NOMO-1 (cell line): Measurements from ENCODE around the gene CNTD1.

Experiments
- DNase-seq, 2 experiments: peaks; one replicate each; lab custom pipeline; 2025; ENCODE audit not compliant: unreplicated experiment in 2 of 2; lab: John Stamatoyannopoulos, UW

Gene CNTD1

GRCh38 chr17:42803074-42803883 lies 4.6 kb downstream of the CNTD1 start:
- no peak for DNase-seq

GRCh38 chr17:42804918-42805367 lies 6.3 kb downstream of the CNTD1 start:
- DNase-seq: no peak

- DNase-seq: no peak
Measured at GRCh38 chr17:42806249-42806648, 7.6 kb downstream of the CNTD1 start.

GRCh38 chr17:42809250-42809649 lies 10.6 kb downstream of the CNTD1 start:
- no peak for DNase-seq

- DNase-seq: no peak
Measured at GRCh38 chr17:42814633-42815399, 16.2 kb downstream of the CNTD1 start.

- no peak for DNase-seq
Measured at GRCh38 chr17:42817866-42818265, 19.2 kb downstream of the CNTD1 start.

- DNase-seq: no peak
Measured at GRCh38 chr17:42818379-42818778, 19.7 kb downstream of the CNTD1 start.

- peak; percentile 13 to 68 for DNase-seq
Measured at GRCh38 chr17:42819939-42820535, 21.4 kb downstream of the CNTD1 start.

- no peak for DNase-seq
Measured at GRCh38 chr17:42821176-42821575, 22.5 kb downstream of the CNTD1 start.

GRCh38 chr17:42827472-42827871 lies 28.8 kb downstream of the CNTD1 start:
- no peak for DNase-seq

GRCh38 chr17:42830971-42831370 lies 32.3 kb downstream of the CNTD1 start:
- no peak for DNase-seq

- no peak for DNase-seq
Measured at GRCh38 chr17:42832213-42832933, 33.7 kb downstream of the CNTD1 start.

- peak; percentile 86 to 87 for DNase-seq
Measured at GRCh38 chr17:42832934-42833766, 34.5 kb downstream of the CNTD1 start, which contains the start of gene PSME3. Gene PSME3, plus strand, starts transcription at chr17:42833397. Its CDS starts 235 bp downstream, at chr17:42833632.

- no peak for DNase-seq
Measured at GRCh38 chr17:42833767-42834422, 35.2 kb downstream of the CNTD1 start.

GRCh38 chr17:42835732-42836131 lies 37.1 kb downstream of the CNTD1 start:
- peak in 1 of 2 experiments; percentile 4 for DNase-seq

- no peak for DNase-seq
Measured at GRCh38 chr17:42841975-42842685, 43.5 kb downstream of the CNTD1 start.

- peak; percentile 13 to 60 for DNase-seq
Measured at GRCh38 chr17:42843358-42843934, 44.8 kb downstream of the CNTD1 start.

GRCh38 chr17:42844271-42844670 lies 45.6 kb downstream of the CNTD1 start, which contains the start of gene AOC2:
Gene AOC2, plus strand, starts transcription at chr17:42844580. Its CDS starts 47 bp downstream, at chr17:42844627.
- DNase-seq: no peak
